ENCODE data around the gene SPATA2L.
"Not testable (repeated sequence)": the region's sequence is repeated elsewhere in the genome, so short reads cannot be mapped to it uniquely, and the experiment has no call there.

SPATA2L gene

GRCh38 chr16:89691986-89692569, 9.4 kb downstream of the SPATA2L start:
- Histone ChIP-seq H3K9me3 (no peaks in the 10 kb centered on the region), H3K36me3 (peaks cover 77% of the 10 kb centered on the region), H3K27me3 (no peaks in the 10 kb centered on the region), H3K4me1 (peaks cover 82% of the 10 kb centered on the region), H3K4me2 (peak overlapping the region; percentile 63), H3K27ac (peak overlapping the region; percentile 46), H4K20me1 (peaks cover 33% of the 10 kb centered on the region), H3K9ac (peak overlapping the region; percentile 42; the same call in 1 of the 2 replicates), H3K4me3 (no peak overlapping the region)
- TF ChIP-seq Cebpa-rat (IDR thresholded peaks at IDR 0.05) = no peak

GRCh38 chr16:89691231-89691985, 10.1 kb downstream of the SPATA2L start:
- Histone ChIP-seq H3K4me3 (no peak overlapping the region), H4K20me1 (peaks cover 27% of the 10 kb centered on the region), H3K27ac (peak overlapping the region; percentile 46; the same call in 1 of the 2 replicates), H3K27me3 (no peaks in the 10 kb centered on the region), H3K4me1 (peaks cover 76% of the 10 kb centered on the region), H3K36me3 (peaks cover 72% of the 10 kb centered on the region), H3K9ac (peak overlapping the region; percentile 42; the same call in 1 of the 2 replicates), H3K9me3 (no peaks in the 10 kb centered on the region), H3K4me2 (peak overlapping the region; percentile 63)
- TF ChIP-seq Cebpa-rat (IDR thresholded peaks at IDR 0.05) = no peak

- Histone ChIP-seq H3K4me1 (peaks cover 66% of the 10 kb centered on the region), H3K36me3 (peaks cover 72% of the 10 kb centered on the region), H3K4me2 (no peak overlapping the region), H3K27ac (no peak overlapping the region), H3K9me3 (peaks cover 6% of the 10 kb centered on the region), H4K20me1 (peaks cover 17% of the 10 kb centered on the region), H3K27me3 (no peaks in the 10 kb centered on the region), H3K4me3 (no peak overlapping the region), H3K9ac (no peak overlapping the region)
- TF ChIP-seq Cebpa-rat (IDR thresholded peaks at IDR 0.05) = no peak
Observed at GRCh38 chr16:89690392-89690901, 11.1 kb downstream of the SPATA2L start.

- peaks cover 60% of the 10 kb centered on the region for H3K4me1 ChIP-seq
- H3K27me3 ChIP-seq, H3K9ac ChIP-seq, H3K4me2 ChIP-seq, H3K4me3 ChIP-seq, H3K27ac ChIP-seq: not testable (repeated sequence)
- peaks cover 12% of the 10 kb centered on the region; the same call in 1 of the 2 replicates for H4K20me1 ChIP-seq
- H3K9me3 ChIP-seq = peaks cover 14% of the 10 kb centered on the region
- peaks cover 73% of the 10 kb centered on the region for H3K36me3 ChIP-seq
Observed at GRCh38 chr16:89689621-89690020, 11.9 kb downstream of the SPATA2L start.

DNA sequence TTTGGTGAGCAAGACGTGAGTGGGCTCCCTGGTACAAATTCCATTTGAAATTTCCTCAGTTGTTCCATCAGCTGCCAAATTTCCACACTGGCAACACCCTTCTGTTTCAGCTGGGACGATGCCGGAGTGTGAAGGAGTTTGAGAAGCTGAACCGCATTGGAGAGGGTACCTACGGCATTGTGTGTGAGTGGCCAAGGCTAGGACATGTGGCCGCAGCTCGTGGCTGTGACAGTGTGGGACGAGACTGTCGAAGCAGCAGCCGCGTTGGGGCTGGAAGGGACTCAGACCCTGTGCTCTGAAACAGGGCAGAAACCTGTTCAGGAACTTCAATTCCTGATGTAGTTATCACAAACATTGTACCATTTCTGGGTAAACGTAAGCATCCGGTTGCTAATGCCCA, 12.4 kb downstream of the SPATA2L start:
- Histone ChIP-seq H3K9ac (no peak overlapping the region), H4K20me1 (peaks cover 8% of the 10 kb centered on the region; the same call in 1 of the 2 replicates), H3K27ac (no peak overlapping the region), H3K27me3 (no peaks in the 10 kb centered on the region), H3K4me3 (no peak overlapping the region), H3K9me3 (peaks cover 19% of the 10 kb centered on the region), H3K4me2 (peak overlapping the region; percentile 92; the same call in 1 of the 2 replicates), H3K4me1 (peaks cover 55% of the 10 kb centered on the region), H3K36me3 (peaks cover 73% of the 10 kb centered on the region)
- no peak for TF ChIP-seq Cebpa-rat (IDR thresholded peaks at IDR 0.05)

- Histone ChIP-seq H3K9ac (no peak overlapping the region), H3K27ac (no peak overlapping the region), H3K27me3 (no peaks in the 10 kb centered on the region), H3K36me3 (peaks cover 71% of the 10 kb centered on the region), H3K4me1 (peaks cover 48% of the 10 kb centered on the region), H3K4me3 (no peak overlapping the region), H4K20me1 (peaks cover 4% of the 10 kb centered on the region; the same call in 1 of the 2 replicates), H3K4me2 (peak overlapping the region; percentile 92; the same call in 1 of the 2 replicates), H3K9me3 (peaks cover 24% of the 10 kb centered on the region)
- TF ChIP-seq Cebpa-rat (IDR thresholded peaks at IDR 0.05) = no peak
Observed at GRCh38 chr16:89688395-89688794, 13.1 kb downstream of the SPATA2L start.

- Histone ChIP-seq H3K9ac (peak overlapping the region; percentile 86), H4K20me1 (peaks cover 4% of the 10 kb centered on the region; the same call in 1 of the 2 replicates), H3K27ac (peak overlapping the region; percentile 91), H3K27me3 (no peaks in the 10 kb centered on the region), H3K36me3 (peaks cover 68% of the 10 kb centered on the region), H3K4me2 (peak overlapping the region; percentile 92), H3K9me3 (peaks cover 30% of the 10 kb centered on the region), H3K4me1 (peaks cover 37% of the 10 kb centered on the region), H3K4me3 (peak overlapping the region; percentile 74)
- TF ChIP-seq Cebpa-rat (IDR thresholded peaks at IDR 0.05) = no peak
Observed at GRCh38 chr16:89687092-89687940, 14.2 kb downstream of the SPATA2L start.

- Histone ChIP-seq H3K4me1 (peaks cover 30% of the 10 kb centered on the region), H3K27ac (peak within 1 kb of the TSS; percentile 91), H3K36me3 (peaks cover 64% of the 10 kb centered on the region), H4K20me1 (peaks cover 4% of the 10 kb centered on the region; the same call in 1 of the 2 replicates), H3K27me3 (no peaks in the 10 kb centered on the region), H3K9ac (peak within 1 kb of the TSS; percentile 86), H3K4me3 (peak within 1 kb of the TSS; percentile 74), H3K9me3 (peaks cover 30% of the 10 kb centered on the region), H3K4me2 (peak within 1 kb of the TSS; percentile 92)
- no peak for TF ChIP-seq Cebpa-rat (IDR thresholded peaks at IDR 0.05)
Observed at GRCh38 chr16:89686520-89687091, 14.9 kb downstream of the SPATA2L start, which contains the start of gene CDK10. TSS of gene CDK10 (plus strand) at chr16:89686689. CDS start at chr16:89686711, 22 bp downstream.

DNA sequence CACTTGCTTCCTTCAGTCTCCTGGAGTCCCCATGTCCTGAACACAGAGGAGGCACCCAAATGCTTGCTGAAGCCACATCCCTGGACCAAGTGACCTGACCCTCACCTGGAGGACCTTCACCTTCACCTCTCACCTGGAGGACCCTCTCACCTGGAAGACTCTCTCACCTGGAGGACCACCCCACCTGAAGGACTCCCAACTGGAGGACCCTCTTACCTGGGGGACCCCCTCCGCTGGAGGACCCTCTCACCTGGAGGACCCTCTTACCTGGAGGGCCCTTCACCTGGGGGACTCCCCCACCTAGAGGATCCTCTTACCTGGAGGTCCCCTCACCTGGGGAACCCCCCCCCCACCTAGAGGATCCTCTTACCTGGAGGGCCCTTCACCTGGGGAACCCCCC, 15.6 kb downstream of the SPATA2L start:
- no peaks in the 10 kb centered on the region for H3K27me3 ChIP-seq
- H3K36me3 ChIP-seq = peaks cover 57% of the 10 kb centered on the region
- H3K4me2 ChIP-seq = peak overlapping the region; percentile 92; the same call in 1 of the 2 replicates
- H3K4me1 ChIP-seq = peaks cover 24% of the 10 kb centered on the region
- H3K27ac ChIP-seq = no peak overlapping the region
- TF ChIP-seq Cebpa-rat (IDR thresholded peaks at IDR 0.05) = no peak
- H3K9me3 ChIP-seq = peaks cover 36% of the 10 kb centered on the region
- H3K4me3 ChIP-seq = no peak overlapping the region
- peaks cover 4% of the 10 kb centered on the region; the same call in 1 of the 2 replicates for H4K20me1 ChIP-seq
- no peak overlapping the region for H3K9ac ChIP-seq

Data from BLaER1 (cell line).